ENCODE results near the gene PRKG1.

DNA sequence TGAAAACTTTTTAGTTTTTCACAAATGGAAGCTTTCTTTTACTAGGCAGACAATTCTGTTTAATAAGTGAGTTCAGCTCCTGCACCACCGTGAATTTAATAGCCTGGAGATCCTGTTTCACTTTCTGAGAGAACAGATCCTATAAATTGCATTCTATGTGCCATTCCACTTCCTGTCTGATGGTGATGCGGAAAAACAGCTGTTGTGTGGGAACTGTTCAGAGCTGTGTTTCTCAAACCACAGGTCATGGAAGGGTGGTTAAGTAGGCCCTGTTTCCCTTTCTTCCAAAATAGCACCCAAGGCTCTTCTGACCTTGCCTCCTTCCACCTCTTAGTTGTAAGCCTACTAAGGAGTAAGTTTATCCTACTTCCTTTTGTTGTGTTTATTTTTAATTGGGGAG is 1142.6 kb downstream of the PRKG1 start:
- TF ChIP-seq CTCF (conservative IDR thresholded peaks at IDR 0.05; ENCODE audit: low read depth in 2 of 2) = no peak
- TF ChIP-seq, protein P1, sequence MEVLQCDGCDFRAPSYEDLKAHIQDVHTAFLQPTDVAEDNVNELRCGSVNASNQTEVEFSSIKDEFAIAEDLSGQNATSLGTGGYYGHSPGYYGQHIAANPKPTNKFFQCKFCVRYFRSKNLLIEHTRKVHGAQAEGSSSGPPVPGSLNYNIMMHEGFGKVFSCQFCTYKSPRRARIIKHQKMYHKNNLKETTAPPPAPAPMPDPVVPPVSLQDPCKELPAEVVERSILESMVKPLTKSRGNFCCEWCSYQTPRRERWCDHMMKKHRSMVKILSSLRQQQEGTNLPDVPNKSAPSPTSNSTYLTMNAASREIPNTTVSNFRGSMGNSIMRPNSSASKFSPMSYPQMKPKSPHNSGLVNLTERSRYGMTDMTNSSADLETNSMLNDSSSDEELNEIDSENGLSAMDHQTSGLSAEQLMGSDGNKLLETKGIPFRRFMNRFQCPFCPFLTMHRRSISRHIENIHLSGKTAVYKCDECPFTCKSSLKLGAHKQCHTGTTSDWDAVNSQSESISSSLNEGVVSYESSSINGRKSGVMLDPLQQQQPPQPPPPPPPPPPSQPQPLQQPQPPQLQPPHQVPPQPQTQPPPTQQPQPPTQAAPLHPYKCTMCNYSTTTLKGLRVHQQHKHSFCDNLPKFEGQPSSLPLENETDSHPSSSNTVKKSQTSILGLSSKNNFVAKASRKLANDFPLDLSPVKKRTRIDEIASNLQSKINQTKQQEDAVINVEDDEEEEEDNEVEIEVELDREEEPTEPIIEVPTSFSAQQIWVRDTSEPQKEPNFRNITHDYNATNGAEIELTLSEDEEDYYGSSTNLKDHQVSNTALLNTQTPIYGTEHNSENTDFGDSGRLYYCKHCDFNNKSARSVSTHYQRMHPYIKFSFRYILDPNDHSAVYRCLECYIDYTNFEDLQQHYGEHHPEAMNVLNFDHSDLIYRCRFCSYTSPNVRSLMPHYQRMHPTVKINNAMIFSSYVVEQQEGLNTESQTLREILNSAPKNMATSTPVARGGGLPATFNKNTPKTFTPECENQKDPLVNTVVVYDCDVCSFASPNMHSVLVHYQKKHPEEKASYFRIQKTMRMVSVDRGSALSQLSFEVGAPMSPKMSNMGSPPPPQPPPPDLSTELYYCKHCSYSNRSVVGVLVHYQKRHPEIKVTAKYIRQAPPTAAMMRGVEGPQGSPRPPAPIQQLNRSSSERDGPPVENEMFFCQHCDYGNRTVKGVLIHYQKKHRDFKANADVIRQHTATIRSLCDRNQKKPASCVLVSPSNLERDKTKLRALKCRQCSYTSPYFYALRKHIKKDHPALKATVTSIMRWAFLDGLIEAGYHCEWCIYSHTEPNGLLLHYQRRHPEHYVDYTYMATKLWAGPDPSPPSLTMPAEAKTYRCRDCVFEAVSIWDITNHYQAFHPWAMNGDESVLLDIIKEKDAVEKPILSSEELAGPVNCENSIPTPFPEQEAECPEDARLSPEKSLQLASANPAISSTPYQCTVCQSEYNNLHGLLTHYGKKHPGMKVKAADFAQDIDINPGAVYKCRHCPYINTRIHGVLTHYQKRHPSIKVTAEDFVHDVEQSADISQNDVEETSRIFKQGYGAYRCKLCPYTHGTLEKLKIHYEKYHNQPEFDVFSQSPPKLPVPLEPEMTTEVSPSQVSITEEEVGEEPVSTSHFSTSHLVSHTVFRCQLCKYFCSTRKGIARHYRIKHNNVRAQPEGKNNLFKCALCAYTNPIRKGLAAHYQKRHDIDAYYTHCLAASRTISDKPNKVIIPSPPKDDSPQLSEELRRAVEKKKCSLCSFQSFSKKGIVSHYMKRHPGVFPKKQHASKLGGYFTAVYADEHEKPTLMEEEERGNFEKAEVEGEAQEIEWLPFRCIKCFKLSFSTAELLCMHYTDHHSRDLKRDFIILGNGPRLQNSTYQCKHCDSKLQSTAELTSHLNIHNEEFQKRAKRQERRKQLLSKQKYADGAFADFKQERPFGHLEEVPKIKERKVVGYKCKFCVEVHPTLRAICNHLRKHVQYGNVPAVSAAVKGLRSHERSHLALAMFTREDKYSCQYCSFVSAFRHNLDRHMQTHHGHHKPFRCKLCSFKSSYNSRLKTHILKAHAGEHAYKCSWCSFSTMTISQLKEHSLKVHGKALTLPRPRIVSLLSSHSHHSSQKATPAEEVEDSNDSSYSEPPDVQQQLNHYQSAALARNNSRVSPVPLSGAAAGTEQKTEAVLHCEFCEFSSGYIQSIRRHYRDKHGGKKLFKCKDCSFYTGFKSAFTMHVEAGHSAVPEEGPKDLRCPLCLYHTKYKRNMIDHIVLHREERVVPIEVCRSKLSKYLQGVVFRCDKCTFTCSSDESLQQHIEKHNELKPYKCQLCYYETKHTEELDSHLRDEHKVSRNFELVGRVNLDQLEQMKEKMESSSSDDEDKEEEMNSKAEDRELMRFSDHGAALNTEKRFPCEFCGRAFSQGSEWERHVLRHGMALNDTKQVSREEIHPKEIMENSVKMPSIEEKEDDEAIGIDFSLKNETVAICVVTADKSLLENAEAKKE (CRISPR knock-in tag; IDR thresholded peaks at IDR 0.05) = no peak

Data from GM23338 (cell line).